OCI-LY7 (cell line): Measurements from ENCODE around the gene ASL. TPM values are rescaled to one million over a fixed set of nuclear protein-coding genes. Genes with fewer than 3 reads are reported as not detected.
"Not testable (repeated sequence)": the region's sequence is repeated elsewhere in the genome, so short reads cannot be mapped to it uniquely, and the experiment has no call there.

Experiments
- BruUV-seq: library from RNA; stranded (reverse); fragments of 400-500 nt; replicated peaks from 2 replicates; lab custom pipeline; 2021; lab: Mats Ljungman, UMichigan
- CTCF ChIA-PET: fragments of 300-600 bp; sonication (Branson Sonifier 250); formaldehyde crosslinking; loops from one replicate; lab custom pipeline; 2022; ENCODE audit warnings: antibody characterized with exemption; ENCODE audit not compliant: unreplicated experiment; lab: Charles Lee
- POLR2A ChIA-PET: fragments of 300-600 bp; sonication (Branson Sonifier 250); formaldehyde crosslinking; loops from one replicate; lab custom pipeline; 2022; ENCODE audit warnings: antibody characterized with exemption; lab: Charles Lee
- DNase-seq: peaks from one replicate; pipeline ENCODE4 v3.0.0-alpha.2; 2015; ENCODE audit warnings: low spot score
- H2AFZ ChIP-seq: fragments of 200-600 bp; sonication (generic), shearing (Covaris generic); 2 replicates; pipeline ENCODE4 v1.6.1; 2014; ENCODE audit warnings: mild to moderate bottlenecking, antibody characterized with exemption, low read length, moderate library complexity
- H3K27ac ChIP-seq: fragments of 200-600 bp; sonication (generic); 2 replicates; pipeline ENCODE4 v1.5.1; 2014; ENCODE audit warnings: mixed run types, low read depth, mild to moderate bottlenecking, moderate library complexity, low read length, inconsistent platforms; ENCODE audit not compliant: poor library complexity, severe bottlenecking
- H3K36me3 ChIP-seq: fragments of 200-600 bp; sonication (generic); 2 replicates; pipeline ENCODE4 v1.6.1; 2014; ENCODE audit warnings: mild to moderate bottlenecking, antibody characterized with exemption, low read length, moderate library complexity, mixed read lengths; ENCODE audit not compliant: insufficient read depth
- H3K4me1 ChIP-seq: fragments of 200-600 bp; sonication (generic); 2 replicates; pipeline ENCODE4 v1.5.1; 2014; ENCODE audit warnings: mild to moderate bottlenecking, low read length; ENCODE audit not compliant: insufficient read depth, poor library complexity, severe bottlenecking
- H3K4me2 ChIP-seq: fragments of 200-600 bp; sonication (generic); 2 replicates; pipeline ENCODE4 v1.6.1; 2014; ENCODE audit warnings: mild to moderate bottlenecking, low read length
- H3K4me3 ChIP-seq: fragments of 200-600 bp; sonication (generic); 2 replicates; pipeline ENCODE4 v1.5.1; 2014; ENCODE audit warnings: mild to moderate bottlenecking, low read depth, low read length; ENCODE audit not compliant: poor library complexity, severe bottlenecking
- H3K79me2 ChIP-seq: fragments of 200-600 bp; sonication (generic); 2 replicates; pipeline ENCODE4 v1.6.1; 2016; ENCODE audit warnings: low read depth, mild to moderate bottlenecking, low read length, moderate library complexity, mixed read lengths; ENCODE audit not compliant: insufficient read depth
- H3K9me2 ChIP-seq: fragments of 200-600 bp; sonication (generic); 2 replicates; pipeline ENCODE4 v1.6.1; 2016; ENCODE audit warnings: mild to moderate bottlenecking, low read length, mixed read lengths; ENCODE audit not compliant: insufficient read depth
- H3K9me3 ChIP-seq: fragments of 200-600 bp; sonication (generic); 2 replicates; pipeline ENCODE4 v1.6.1; 2014; ENCODE audit warnings: mild to moderate bottlenecking, mixed run types, low read length, mixed read lengths
- H4K20me1 ChIP-seq: fragments of 200-600 bp; sonication (generic); 2 replicates; pipeline ENCODE4 v1.6.1; 2014; ENCODE audit warnings: mild to moderate bottlenecking, antibody characterized with exemption, low read length, moderate library complexity, mixed read lengths; ENCODE audit not compliant: insufficient read depth
- CTCF ChIP-seq: fragments of 200-600 bp; sonication (generic); conservative IDR thresholded peaks from 2 replicates; pipeline ENCODE4 v1.5.1; 2014; ENCODE audit warnings: mild to moderate bottlenecking, antibody characterized with exemption, low read length, moderate library complexity, mixed read lengths
- EZH2phosphoT487 ChIP-seq: fragments of 200-600 bp; sonication (generic); IDR thresholded peaks from 2 replicates; pipeline ENCODE4 v1.6.1; 2018; ENCODE audit warnings: low read depth, borderline replicate concordance, mild to moderate bottlenecking, mixed run types, antibody characterized with exemption, low read length, moderate library complexity, mixed read lengths
- intact Hi-C: fragments of 100-400 bp; cut with micrococcal nuclease; formaldehyde crosslinking; loops from one replicate; pipeline ENCODE4 v1.10.0; 2022; ENCODE audit not compliant: unreplicated experiment
- total RNA-seq, 2 experiments: library from RNA; depleted of rRNA in 1 of 2; stranded (reverse); fragments of >200 nt in 1 of 2; shearing (Covaris generic) in 1 of 2; gene quantifications; 2 replicates each; pipeline ENCODE4 v1.2.3, GENCODE V29; 2014 to 2022

The ASL gene
- total RNA-seq, 2 experiments from 2014 or later = 22.2 to 25.7 TPM

GRCh38 chr7:66105263-66105748 lies 29.7 kb downstream of the ASL start:
- no peak overlapping the region for H3K4me3 ChIP-seq
- H3K4me2 ChIP-seq = no peak overlapping the region
- TF ChIP-seq EZH2phosphoT487 (no peak), CTCF (no peak)
- H3K36me3 ChIP-seq = no peaks in the 10 kb centered on the region
- BruUV-seq = no TSS peak
- H3K9me2 ChIP-seq = no peaks in the 10 kb centered on the region
- intact Hi-C loops = no loop called here
- H3K79me2 ChIP-seq = no peaks in the 10 kb centered on the region
- H3K27ac ChIP-seq = no peak overlapping the region
- H2AFZ ChIP-seq = no peak overlapping the region
- no peaks in the 10 kb centered on the region for H4K20me1 ChIP-seq
- ChIA-PET POLR2A (no interaction called here), CTCF (no interaction called here)
- no peak for DNase-seq
- no peaks in the 10 kb centered on the region for H3K9me3 ChIP-seq
- H3K4me1 ChIP-seq = peaks cover 2% of the 10 kb centered on the region

- H3K27ac ChIP-seq, CTCF ChIA-PET, intact Hi-C loops, DNase-seq, H3K9me2 ChIP-seq, H3K4me2 ChIP-seq, H3K4me1 ChIP-seq, H2AFZ ChIP-seq, H4K20me1 ChIP-seq, H3K79me2 ChIP-seq, H3K36me3 ChIP-seq, H3K4me3 ChIP-seq, BruUV-seq, H3K9me3 ChIP-seq: not testable (repeated sequence)
- POLR2A ChIA-PET = interaction anchor here (0.7 to 1.0 kb wide), 4 partner anchors 13 to 537 kb away, joined by 3 to 11 read pairs (median 4); no protein-coding TSS in a partner anchor
Measured at GRCh38 chr7:66108410-66108809, 32.8 kb downstream of the ASL start.

- no peak overlapping the region for H3K27ac ChIP-seq
- no peaks in the 10 kb centered on the region for H3K9me3 ChIP-seq
- no peak overlapping the region for H2AFZ ChIP-seq
- H3K79me2 ChIP-seq = peaks cover 9% of the 10 kb centered on the region
- no peaks in the 10 kb centered on the region for H3K9me2 ChIP-seq
- peaks cover 5% of the 10 kb centered on the region for H3K36me3 ChIP-seq
- BruUV-seq = no TSS peak
- DNase-seq = no peak
- peaks cover 7% of the 10 kb centered on the region for H4K20me1 ChIP-seq
- no peak for TF ChIP-seq EZH2phosphoT487
- TF ChIP-seq CTCF = no peak
- H3K4me3 ChIP-seq = no peak overlapping the region
- intact Hi-C loops = loop anchor here (10.0 kb wide), 1 partner anchor 884 kb away; the partner anchor contains the start of genes SBDS and TYW1
- POLR2A ChIA-PET = no interaction called here
- H3K4me1 ChIP-seq = peaks cover 8% of the 10 kb centered on the region
- CTCF ChIA-PET = no interaction called here
- no peak overlapping the region for H3K4me2 ChIP-seq
Measured at GRCh38 chr7:66110856-66111255, 35.2 kb downstream of the ASL start.
